ENCODE data around the gene CTU1. TPM values are rescaled to one million over a fixed set of nuclear protein-coding genes. Genes with fewer than 3 reads are reported as not detected.

CTU1 gene
- total and polyA plus RNA-seq, 2 of the 4 experiments (the other 2 are of a cell fraction) = 2.0 to 3.3 TPM

- Histone ChIP-seq H2BK5ac (ENCODE audit: low read depth, low read length, poor library complexity, severe bottlenecking) (no peak overlapping the region), H3K79me1 (ENCODE audit: low read depth in 1 of 2, low read length in 2 of 2) (peaks cover 12 to 15% of the 10 kb centered on the region in 2 experiments; a peak in 3 of 4 replicates), H3K4me1 (ENCODE audit: control insufficient read depth, insufficient read depth, low read length) (no peaks in the 10 kb centered on the region), H4K91ac (ENCODE audit: insufficient read depth, low read depth, low read length) (no peak overlapping the region), H4K8ac (ENCODE audit: low read depth in 2 of 2, low read length in 2 of 2) (no peak overlapping the region), H3K14ac (replicated peaks; ENCODE audit: low read depth, low read length) (no peak overlapping the region), H2BK15ac (ENCODE audit: low read depth, low read length) (no peak overlapping the region), H3K23ac (ENCODE audit: low read depth, low read length) (no peak overlapping the region), H3K27me3 (ENCODE audit: control insufficient read depth, insufficient read depth, low read length) (peaks cover 6% of the 10 kb centered on the region), H3K56ac (ENCODE audit: extremely low read depth, insufficient read depth, low read length) (no peak overlapping the region), H3K18ac (ENCODE audit: low read depth, low read length) (no peak overlapping the region), H2AFZ (replicated peaks; ENCODE audit: low read length, poor library complexity) (no peak overlapping the region), H3K9me1 (ENCODE audit: insufficient read depth, low read length) (peaks cover 9% of the 10 kb centered on the region; the same call in 1 of the 2 replicates), H3K4ac (ENCODE audit: low read depth, low read length) (no peak overlapping the region), H2BK20ac (ENCODE audit: low read depth, low read length) (no peak overlapping the region), H3K27ac (ENCODE audit: insufficient read depth, low read length) (no peak overlapping the region), H2BK120ac (ENCODE audit: low read depth, low read length) (no peak overlapping the region), H3K4me3 (ENCODE audit: insufficient read depth, low read depth, low read length) (no peak overlapping the region), H3K4me2 (ENCODE audit: low read depth, low read length) (no peak overlapping the region), H3K9ac (ENCODE audit: low read depth, low read length) (no peak overlapping the region), H4K20me1 (ENCODE audit: insufficient read depth, low read length) (no peaks in the 10 kb centered on the region), H2AK5ac (ENCODE audit: low read depth, low read length) (no peak overlapping the region), H4K5ac (ENCODE audit: low read depth, low read length) (no peak overlapping the region), H3K36me3 (ENCODE audit: control insufficient read depth, insufficient read depth, low read length) (no peaks in the 10 kb centered on the region), H2AK9ac (replicated peaks; ENCODE audit: low read depth, low read length, poor library complexity) (no peak overlapping the region), H3K9me3 (ENCODE audit: control insufficient read depth, insufficient read depth, low read length) (no peaks in the 10 kb centered on the region)
- intact Hi-C loops (cut with micrococcal nuclease) = no loop called here
- in situ Hi-C loops (cut with MboI; ENCODE audit: low sequenced_read_pairs) = no loop called here
- POLR2A ChIA-PET (ENCODE audit: unreplicated experiment) = no interaction called here
- dilution Hi-C loops (cut with HindIII; ENCODE audit: low sequenced_read_pairs, unreplicated experiment) = no loop called here
- DNase-seq = no peak
- no peak for ATAC-seq (ENCODE audit: low read depth)
- WGBS, 2 experiments (ENCODE audit: extremely low coverage in 2 of 2, insufficient read length in 1 of 2) = 49% methylated on average over 5 of the region's 6 CpGs; no CpG with 5 or more reads in 1 of the 2 experiments
- CTCF ChIA-PET = no interaction called here
- TF ChIP-seq MAZ (IDR thresholded peaks at IDR 0.05; ENCODE audit: borderline replicate concordance, low read depth, low read length) = no peak
- TF ChIP-seq RCOR1 (IDR thresholded peaks at IDR 0.05; ENCODE audit: insufficient replicate concordance, low read length) = no peak
- BruUV-seq (replicated peaks) = no TSS peak
Measured at GRCh38 chr19:51111606-51112005, 3.4 kb upstream of the CTU1 start.

Measured in IMR-90 (cell line).